ENCODE measurements around the gene NRARP. TPM values are rescaled to one million over a fixed set of nuclear protein-coding genes. Genes with fewer than 3 reads are reported as not detected.

The NRARP gene
- total RNA-seq, 2 experiments from 2014 or later: 6.9 to 8.9 TPM

DNA sequence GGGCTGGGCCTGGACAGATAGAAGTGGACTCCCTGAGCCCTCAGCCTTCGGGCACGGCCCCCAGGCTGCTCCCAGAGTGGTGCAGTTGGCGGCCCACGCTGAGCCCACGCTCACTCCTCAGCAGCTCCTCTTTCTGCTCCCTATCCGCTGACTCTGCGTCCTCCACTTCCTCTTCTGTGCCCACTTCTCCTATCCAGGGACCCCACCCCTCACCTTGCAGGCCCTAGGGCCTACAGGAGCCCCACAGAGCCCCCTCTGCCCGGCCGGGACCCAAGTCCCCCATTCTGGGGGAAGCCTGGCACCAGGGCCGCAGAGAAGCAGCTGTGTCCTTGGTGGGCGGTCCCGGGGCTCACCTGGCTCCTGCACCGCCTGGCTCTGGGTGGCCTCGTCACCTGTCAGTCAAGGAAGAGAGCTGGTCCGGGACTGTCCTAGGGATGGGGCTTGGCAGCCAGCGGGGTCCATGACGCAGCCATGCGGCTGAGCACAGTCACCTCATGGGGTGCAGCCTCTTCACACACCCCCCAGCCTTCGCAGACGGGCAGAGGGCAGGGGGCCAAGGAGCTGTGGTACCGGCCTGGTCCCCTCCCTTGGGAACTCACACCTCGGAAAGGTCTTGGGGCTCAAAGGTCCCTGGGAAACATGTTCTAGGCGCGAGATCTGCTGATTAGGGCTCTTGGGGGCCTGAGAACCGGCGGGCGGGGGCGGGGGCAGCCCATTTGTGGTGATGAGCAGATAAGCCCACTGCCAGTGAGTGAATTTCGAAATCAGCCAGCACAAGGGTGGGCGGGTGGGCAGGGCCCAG lies 5.4 kb upstream of the NRARP start:
- Histone ChIP-seq H3K4me3 (ENCODE audit: low read depth, low read length, poor library complexity, severe bottlenecking) (no peak overlapping the region), H3K79me2 (ENCODE audit: insufficient read depth, low read depth, low read length) (no peaks in the 10 kb centered on the region), H3K9me3 (ENCODE audit: low read length) (no peaks in the 10 kb centered on the region), H2AFZ (ENCODE audit: low read length) (no peak overlapping the region), H4K20me1 (ENCODE audit: insufficient read depth, low read length) (no peaks in the 10 kb centered on the region), H3K4me2 (ENCODE audit: low read length) (no peak overlapping the region), H3K4me1 (ENCODE audit: insufficient read depth, low read length, poor library complexity, severe bottlenecking) (peaks cover 23% of the 10 kb centered on the region), H3K27ac (ENCODE audit: low read depth, low read length, poor library complexity, severe bottlenecking) (no peak overlapping the region), H3K36me3 (ENCODE audit: insufficient read depth, low read length) (no peaks in the 10 kb centered on the region), H3K9me2 (ENCODE audit: insufficient read depth, low read length) (no peaks in the 10 kb centered on the region)
- intact Hi-C loops (cut with micrococcal nuclease; ENCODE audit: unreplicated experiment): no loop called here
- POLR2A ChIA-PET: no interaction called here
- CTCF ChIA-PET (ENCODE audit: unreplicated experiment): no interaction called here
- TF ChIP-seq EZH2phosphoT487 (IDR thresholded peaks at IDR 0.05; ENCODE audit: borderline replicate concordance, low read depth, low read length): no peak
- TF ChIP-seq, protein P1, sequence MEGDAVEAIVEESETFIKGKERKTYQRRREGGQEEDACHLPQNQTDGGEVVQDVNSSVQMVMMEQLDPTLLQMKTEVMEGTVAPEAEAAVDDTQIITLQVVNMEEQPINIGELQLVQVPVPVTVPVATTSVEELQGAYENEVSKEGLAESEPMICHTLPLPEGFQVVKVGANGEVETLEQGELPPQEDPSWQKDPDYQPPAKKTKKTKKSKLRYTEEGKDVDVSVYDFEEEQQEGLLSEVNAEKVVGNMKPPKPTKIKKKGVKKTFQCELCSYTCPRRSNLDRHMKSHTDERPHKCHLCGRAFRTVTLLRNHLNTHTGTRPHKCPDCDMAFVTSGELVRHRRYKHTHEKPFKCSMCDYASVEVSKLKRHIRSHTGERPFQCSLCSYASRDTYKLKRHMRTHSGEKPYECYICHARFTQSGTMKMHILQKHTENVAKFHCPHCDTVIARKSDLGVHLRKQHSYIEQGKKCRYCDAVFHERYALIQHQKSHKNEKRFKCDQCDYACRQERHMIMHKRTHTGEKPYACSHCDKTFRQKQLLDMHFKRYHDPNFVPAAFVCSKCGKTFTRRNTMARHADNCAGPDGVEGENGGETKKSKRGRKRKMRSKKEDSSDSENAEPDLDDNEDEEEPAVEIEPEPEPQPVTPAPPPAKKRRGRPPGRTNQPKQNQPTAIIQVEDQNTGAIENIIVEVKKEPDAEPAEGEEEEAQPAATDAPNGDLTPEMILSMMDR (conservative IDR thresholded peaks at IDR 0.05; ENCODE audit: low read length): no peak
- BruUV-seq (replicated peaks): no TSS peak
- DNase-seq (ENCODE audit: low spot score): no peak

DNA sequence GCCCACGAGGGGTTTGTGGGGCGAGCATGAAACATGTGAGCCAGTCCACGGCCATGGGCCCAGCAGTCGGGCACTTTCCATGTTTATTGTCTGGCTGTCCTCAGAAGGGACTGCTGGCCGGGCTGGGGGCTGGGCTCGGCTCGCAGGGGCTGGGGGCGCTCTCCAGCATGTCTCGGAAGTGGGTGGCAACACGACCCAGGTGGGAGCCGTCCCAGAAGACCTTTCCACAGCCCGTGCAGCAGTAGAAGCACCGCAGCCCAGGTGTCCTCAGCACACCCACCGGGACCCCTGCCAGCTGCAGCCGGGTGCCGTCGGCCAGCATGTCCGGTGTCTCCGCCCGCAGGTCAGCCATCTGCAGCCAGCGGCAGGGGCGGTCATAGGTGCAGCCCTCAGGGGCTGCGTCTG lies 4.8 kb upstream of the NRARP start:
- Histone ChIP-seq H3K9me2 (ENCODE audit: insufficient read depth, low read length) (no peaks in the 10 kb centered on the region), H3K79me2 (ENCODE audit: insufficient read depth, low read depth, low read length) (no peaks in the 10 kb centered on the region), H4K20me1 (ENCODE audit: insufficient read depth, low read length) (no peaks in the 10 kb centered on the region), H3K36me3 (ENCODE audit: insufficient read depth, low read length) (no peaks in the 10 kb centered on the region), H3K9me3 (ENCODE audit: low read length) (no peaks in the 10 kb centered on the region), H3K27ac (ENCODE audit: low read depth, low read length, poor library complexity, severe bottlenecking) (no peak overlapping the region), H3K4me1 (ENCODE audit: insufficient read depth, low read length, poor library complexity, severe bottlenecking) (peaks cover 24% of the 10 kb centered on the region), H3K4me2 (ENCODE audit: low read length) (no peak overlapping the region), H2AFZ (ENCODE audit: low read length) (no peak overlapping the region), H3K4me3 (ENCODE audit: low read depth, low read length, poor library complexity, severe bottlenecking) (no peak overlapping the region)
- ChIA-PET CTCF (ENCODE audit: unreplicated experiment) (interaction anchor here (0.6 kb wide), 2 partner anchors 20 to 105 kb away, joined by 4 to 7 read pairs; no protein-coding TSS in a partner anchor), POLR2A (no interaction called here)
- intact Hi-C loops (cut with micrococcal nuclease; ENCODE audit: unreplicated experiment): no loop called here
- TF ChIP-seq, protein P1 (conservative IDR thresholded peaks at IDR 0.05; ENCODE audit: low read length): no peak
- TF ChIP-seq EZH2phosphoT487 (IDR thresholded peaks at IDR 0.05; ENCODE audit: borderline replicate concordance, low read depth, low read length): no peak
- no TSS peak for BruUV-seq (replicated peaks)
- no peak for DNase-seq (ENCODE audit: low spot score)
